ENCODE measurements around the gene PPP3CB.

Gene PPP3CB

GRCh38 chr10:73405556-73405955, 90.3 kb downstream of the PPP3CB start:
- H2AFZ ChIP-seq (ENCODE audit: low read length): no peak overlapping the region
- no peak overlapping the region for H3K9ac ChIP-seq (ENCODE audit: low read length)
- no peak overlapping the region for H3K27ac ChIP-seq (ENCODE audit: low read depth, low read length, poor library complexity, severe bottlenecking)
- no peak for TF ChIP-seq EZH2 (IDR thresholded peaks at IDR 0.05; ENCODE audit: borderline replicate concordance, low read length)
- no peak for TF ChIP-seq CTCF (IDR thresholded peaks at IDR 0.05; ENCODE audit: low read length)
- H4K20me1 ChIP-seq (ENCODE audit: insufficient read depth, low read length): no peaks in the 10 kb centered on the region
- H3K9me2 ChIP-seq (ENCODE audit: low read depth, low read length): no peaks in the 10 kb centered on the region
- H3K27me3 ChIP-seq (ENCODE audit: insufficient read depth, low read length): no peaks in the 10 kb centered on the region
- peaks cover 14% of the 10 kb centered on the region for H3K36me3 ChIP-seq (ENCODE audit: insufficient read depth, low read length)
- no peaks in the 10 kb centered on the region for H3K9me3 ChIP-seq (ENCODE audit: low read length)
- H3F3A ChIP-seq (ENCODE audit: insufficient read depth, low read length): no peaks in the 10 kb centered on the region
- H3K79me2 ChIP-seq (ENCODE audit: insufficient read depth, low read length): peaks cover 84% of the 10 kb centered on the region
- no peak overlapping the region for H3K4me3 ChIP-seq (ENCODE audit: low read depth, low read length, poor library complexity, severe bottlenecking)
- peaks cover 6% of the 10 kb centered on the region for H3K4me1 ChIP-seq (ENCODE audit: insufficient read depth, low read length, severe bottlenecking)
- H3K4me2 ChIP-seq (ENCODE audit: low read length): no peak overlapping the region

- H4K20me1 ChIP-seq (ENCODE audit: insufficient read depth, low read length): no peaks in the 10 kb centered on the region
Observed at GRCh38 chr10:73404690-73405089, 91.1 kb downstream of the PPP3CB start.

GRCh38 chr10:73401636-73402035, 94.2 kb downstream of the PPP3CB start:
- Histone ChIP-seq H3K4me1 (ENCODE audit: insufficient read depth, low read length, severe bottlenecking) (peaks cover 6% of the 10 kb centered on the region), H3K36me3 (ENCODE audit: insufficient read depth, low read length) (peaks cover 25% of the 10 kb centered on the region), H3K4me2 (ENCODE audit: low read length) (no peak overlapping the region), H3K9ac (ENCODE audit: low read length) (no peak overlapping the region), H3K9me2 (ENCODE audit: low read depth, low read length) (no peaks in the 10 kb centered on the region), H3K4me3 (ENCODE audit: low read depth, low read length, poor library complexity, severe bottlenecking) (no peak overlapping the region), H4K20me1 (ENCODE audit: insufficient read depth, low read length) (no peaks in the 10 kb centered on the region), H2AFZ (ENCODE audit: low read length) (no peak overlapping the region), H3K9me3 (ENCODE audit: low read length) (no peaks in the 10 kb centered on the region), H3K27me3 (ENCODE audit: insufficient read depth, low read length) (no peaks in the 10 kb centered on the region), H3K27ac (ENCODE audit: low read depth, low read length, poor library complexity, severe bottlenecking) (no peak overlapping the region), H3K79me2 (ENCODE audit: insufficient read depth, low read length) (peaks cover 50% of the 10 kb centered on the region), H3F3A (ENCODE audit: insufficient read depth, low read length) (no peaks in the 10 kb centered on the region)
- TF ChIP-seq EZH2 (IDR thresholded peaks at IDR 0.05; ENCODE audit: borderline replicate concordance, low read length) (no peak), CTCF (IDR thresholded peaks at IDR 0.05; ENCODE audit: low read length) (no peak)

More at GRCh38 chr10:73404690-73405089, 91.1 kb downstream of the PPP3CB start:
- H3K36me3 ChIP-seq (ENCODE audit: insufficient read depth, low read length): peaks cover 14% of the 10 kb centered on the region
- H3K4me1 ChIP-seq (ENCODE audit: insufficient read depth, low read length, severe bottlenecking): peaks cover 6% of the 10 kb centered on the region
- H3K9me2 ChIP-seq (ENCODE audit: low read depth, low read length): no peaks in the 10 kb centered on the region
- no peak overlapping the region for H3K9ac ChIP-seq (ENCODE audit: low read length)
- H3K27ac ChIP-seq (ENCODE audit: low read depth, low read length, poor library complexity, severe bottlenecking): no peak overlapping the region
- no peak overlapping the region for H3K4me3 ChIP-seq (ENCODE audit: low read depth, low read length, poor library complexity, severe bottlenecking)
- no peaks in the 10 kb centered on the region for H3F3A ChIP-seq (ENCODE audit: insufficient read depth, low read length)
- no peaks in the 10 kb centered on the region for H3K27me3 ChIP-seq (ENCODE audit: insufficient read depth, low read length)
- H3K9me3 ChIP-seq (ENCODE audit: low read length): no peaks in the 10 kb centered on the region
- no peak overlapping the region for H2AFZ ChIP-seq (ENCODE audit: low read length)
- H3K79me2 ChIP-seq (ENCODE audit: insufficient read depth, low read length): peaks cover 76% of the 10 kb centered on the region
- no peak overlapping the region for H3K4me2 ChIP-seq (ENCODE audit: low read length)
- TF ChIP-seq CTCF (IDR thresholded peaks at IDR 0.05; ENCODE audit: low read length) (no peak), EZH2 (IDR thresholded peaks at IDR 0.05; ENCODE audit: borderline replicate concordance, low read length) (no peak)

Data from OCI-LY1 (cell line).